HG03039 (cell line): ENCODE results near the gene MYCN.

Experiments used
- ATAC-seq: cut with Tn5 transposase; IDR thresholded peaks from one replicate; pipeline ENCODE4 v1.9.1; 2021; ENCODE audit warnings: mild to moderate bottlenecking, moderate library complexity; ENCODE audit not compliant: unreplicated experiment

Gene MYCN

GRCh38 chr2:15974565-15975260 is 34.4 kb downstream of the MYCN start:
- no peak for ATAC-seq

GRCh38 chr2:15975261-15975600 is 34.9 kb downstream of the MYCN start:
- no peak for ATAC-seq

- no peak for ATAC-seq
Observed at GRCh38 chr2:15975676-15976075, 35.3 kb downstream of the MYCN start.

GRCh38 chr2:15976354-15976753 is 36.0 kb downstream of the MYCN start:
- no peak for ATAC-seq

GRCh38 chr2:15979051-15979758 is 38.9 kb downstream of the MYCN start:
- no peak for ATAC-seq

GRCh38 chr2:15979759-15980604 is 39.6 kb downstream of the MYCN start:
- no peak for ATAC-seq

- no peak for ATAC-seq
Observed at GRCh38 chr2:15980605-15981098, 40.3 kb downstream of the MYCN start.

GRCh38 chr2:15981646-15982045 is 41.3 kb downstream of the MYCN start:
- ATAC-seq, result no peak

- no peak for ATAC-seq
Observed at GRCh38 chr2:15982285-15983044, 42.1 kb downstream of the MYCN start.

- no peak for ATAC-seq
Observed at GRCh38 chr2:15983496-15983895, 43.1 kb downstream of the MYCN start.

GRCh38 chr2:15984368-15985255 is 44.3 kb downstream of the MYCN start:
- no peak for ATAC-seq

- no peak for ATAC-seq
Observed at GRCh38 chr2:15985531-15985930, 45.2 kb downstream of the MYCN start.

- ATAC-seq, result no peak
Observed at GRCh38 chr2:15986068-15986560, 45.8 kb downstream of the MYCN start.

- ATAC-seq, result no peak
Observed at GRCh38 chr2:15986644-15987043, 46.3 kb downstream of the MYCN start.

GRCh38 chr2:15988733-15989132 is 48.4 kb downstream of the MYCN start:
- ATAC-seq, result no peak

- no peak for ATAC-seq
Observed at GRCh38 chr2:15989559-15989958, 49.2 kb downstream of the MYCN start.

- ATAC-seq, result no peak
Observed at GRCh38 chr2:15990151-15991101, 50.1 kb downstream of the MYCN start.

- ATAC-seq, result no peak
Observed at GRCh38 chr2:15991231-15991630, 50.9 kb downstream of the MYCN start.
